GM12874 (cell line): ENCODE measurements around the gene PSENEN.

Experiments
- TF ChIP-seq, protein P1 (sequence below): IDR thresholded peaks from 2 replicates; pipeline ENCODE4 v1.5.1; 2011; ENCODE audit warnings: low read depth, mild to moderate bottlenecking, control low read depth, low read length, moderate library complexity; ENCODE audit not compliant: insufficient read depth

PSENEN gene

DNA sequence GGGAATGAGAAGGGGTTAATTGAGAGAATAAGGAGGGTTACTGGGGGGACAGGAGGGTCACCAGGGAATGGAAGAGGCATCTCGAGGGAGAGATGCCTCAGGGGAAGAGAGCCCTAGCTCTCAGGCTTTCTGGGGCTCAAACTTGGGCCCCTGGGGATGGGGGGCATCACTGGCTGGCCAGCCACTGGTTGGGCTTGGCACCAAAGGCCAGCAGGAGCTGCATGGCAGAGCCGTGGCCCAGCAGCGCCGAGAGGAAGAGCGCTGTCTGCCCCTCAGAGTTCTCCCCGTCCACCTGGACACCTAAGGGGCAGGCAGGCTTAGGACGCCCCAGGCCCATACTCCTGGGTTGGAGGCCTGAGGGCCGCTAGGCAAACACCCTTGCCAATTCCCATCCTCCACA, 47.4 kb downstream of the PSENEN start:
- TF ChIP-seq, protein P1, sequence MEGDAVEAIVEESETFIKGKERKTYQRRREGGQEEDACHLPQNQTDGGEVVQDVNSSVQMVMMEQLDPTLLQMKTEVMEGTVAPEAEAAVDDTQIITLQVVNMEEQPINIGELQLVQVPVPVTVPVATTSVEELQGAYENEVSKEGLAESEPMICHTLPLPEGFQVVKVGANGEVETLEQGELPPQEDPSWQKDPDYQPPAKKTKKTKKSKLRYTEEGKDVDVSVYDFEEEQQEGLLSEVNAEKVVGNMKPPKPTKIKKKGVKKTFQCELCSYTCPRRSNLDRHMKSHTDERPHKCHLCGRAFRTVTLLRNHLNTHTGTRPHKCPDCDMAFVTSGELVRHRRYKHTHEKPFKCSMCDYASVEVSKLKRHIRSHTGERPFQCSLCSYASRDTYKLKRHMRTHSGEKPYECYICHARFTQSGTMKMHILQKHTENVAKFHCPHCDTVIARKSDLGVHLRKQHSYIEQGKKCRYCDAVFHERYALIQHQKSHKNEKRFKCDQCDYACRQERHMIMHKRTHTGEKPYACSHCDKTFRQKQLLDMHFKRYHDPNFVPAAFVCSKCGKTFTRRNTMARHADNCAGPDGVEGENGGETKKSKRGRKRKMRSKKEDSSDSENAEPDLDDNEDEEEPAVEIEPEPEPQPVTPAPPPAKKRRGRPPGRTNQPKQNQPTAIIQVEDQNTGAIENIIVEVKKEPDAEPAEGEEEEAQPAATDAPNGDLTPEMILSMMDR = no peak

DNA sequence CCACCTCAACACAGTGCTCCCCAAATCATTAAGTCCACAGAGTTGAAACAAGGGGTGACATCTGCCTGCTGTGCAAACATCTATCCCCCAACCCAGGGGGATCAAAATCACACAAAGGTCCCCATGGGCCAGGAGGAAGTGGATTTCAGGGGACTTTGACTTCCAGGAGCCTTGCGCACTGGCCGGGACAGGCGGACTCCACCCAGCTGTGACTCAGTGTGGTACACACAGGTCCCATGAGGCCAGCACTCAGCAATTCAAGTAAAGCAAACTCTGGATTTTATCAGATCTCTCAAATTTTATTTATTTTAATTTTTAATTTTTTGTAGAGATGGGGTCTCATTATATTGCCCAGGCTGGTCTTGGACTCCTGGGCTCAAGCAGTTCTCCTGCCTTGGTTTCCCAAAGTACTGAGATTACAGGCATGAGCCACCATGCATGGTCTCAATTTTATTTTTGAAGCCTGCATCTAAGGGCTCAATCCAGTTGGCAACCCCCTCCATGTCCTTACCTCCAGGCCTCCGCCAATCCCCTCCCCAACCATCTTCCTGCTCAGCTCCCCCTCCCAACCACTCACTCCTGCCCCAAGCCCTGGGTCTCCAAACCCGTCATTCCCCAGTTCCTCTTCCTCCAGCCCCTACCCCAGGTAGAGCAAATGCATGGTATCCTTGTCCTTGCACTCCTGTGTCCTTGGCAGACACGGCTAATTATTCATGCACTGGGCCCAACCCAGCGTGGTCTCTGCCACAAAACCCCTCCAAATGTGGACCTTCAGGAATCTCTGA, 48.1 kb downstream of the PSENEN start:
- TF ChIP-seq, protein P1 = no peak
